ENCODE measurements around the gene EIF4E.
"Not testable (repeated sequence)": the region's sequence is repeated elsewhere in the genome, so short reads cannot be mapped to it uniquely, and the experiment has no call there.

The EIF4E gene

DNA sequence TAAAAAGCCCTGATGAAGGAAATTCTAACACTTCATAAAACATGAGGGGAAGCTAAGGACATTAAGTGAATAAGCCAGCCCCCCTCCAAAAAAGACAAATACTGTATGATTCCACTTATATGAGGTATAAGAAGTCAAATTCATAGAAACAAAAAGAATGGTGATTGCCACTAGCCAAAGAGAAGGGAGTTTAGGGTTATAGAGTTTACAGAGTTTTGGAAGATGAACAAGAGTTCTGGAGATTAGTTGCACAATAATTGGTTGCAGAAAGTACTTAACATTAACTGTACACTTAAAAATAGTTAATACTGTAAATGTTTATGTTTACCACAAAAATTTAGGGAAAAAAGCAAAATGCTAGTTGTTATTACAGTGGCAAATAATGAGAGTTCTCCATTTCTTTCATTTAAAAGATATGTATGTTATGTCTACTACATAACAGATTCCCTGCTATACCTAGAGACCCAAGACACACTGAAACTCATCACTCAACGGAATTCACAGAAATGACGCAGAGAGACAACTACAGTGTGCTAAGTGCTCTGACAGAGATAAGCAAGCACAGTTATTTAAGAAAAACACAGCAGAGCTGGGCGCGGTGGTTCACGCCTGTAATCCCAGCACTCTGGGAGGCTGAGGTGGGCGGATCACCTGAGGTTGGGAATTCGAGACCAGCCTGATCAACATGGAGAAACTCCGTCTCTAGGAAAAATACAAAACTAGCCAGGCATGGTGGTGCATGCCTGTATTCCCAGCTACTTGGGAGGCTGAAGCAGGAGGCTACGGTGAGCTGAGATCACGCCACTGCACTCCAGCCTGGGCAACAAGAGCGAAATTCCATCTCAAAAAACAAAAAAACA lies 37.2 kb downstream of the EIF4E start:
- H3K27ac ChIP-seq: no peak overlapping the region
- TF ChIP-seq, protein P1, sequence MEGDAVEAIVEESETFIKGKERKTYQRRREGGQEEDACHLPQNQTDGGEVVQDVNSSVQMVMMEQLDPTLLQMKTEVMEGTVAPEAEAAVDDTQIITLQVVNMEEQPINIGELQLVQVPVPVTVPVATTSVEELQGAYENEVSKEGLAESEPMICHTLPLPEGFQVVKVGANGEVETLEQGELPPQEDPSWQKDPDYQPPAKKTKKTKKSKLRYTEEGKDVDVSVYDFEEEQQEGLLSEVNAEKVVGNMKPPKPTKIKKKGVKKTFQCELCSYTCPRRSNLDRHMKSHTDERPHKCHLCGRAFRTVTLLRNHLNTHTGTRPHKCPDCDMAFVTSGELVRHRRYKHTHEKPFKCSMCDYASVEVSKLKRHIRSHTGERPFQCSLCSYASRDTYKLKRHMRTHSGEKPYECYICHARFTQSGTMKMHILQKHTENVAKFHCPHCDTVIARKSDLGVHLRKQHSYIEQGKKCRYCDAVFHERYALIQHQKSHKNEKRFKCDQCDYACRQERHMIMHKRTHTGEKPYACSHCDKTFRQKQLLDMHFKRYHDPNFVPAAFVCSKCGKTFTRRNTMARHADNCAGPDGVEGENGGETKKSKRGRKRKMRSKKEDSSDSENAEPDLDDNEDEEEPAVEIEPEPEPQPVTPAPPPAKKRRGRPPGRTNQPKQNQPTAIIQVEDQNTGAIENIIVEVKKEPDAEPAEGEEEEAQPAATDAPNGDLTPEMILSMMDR (conservative IDR thresholded peaks at IDR 0.05): no peak

- TF ChIP-seq, protein P1 (conservative IDR thresholded peaks at IDR 0.05): no peak
- H3K27ac ChIP-seq: no peak overlapping the region
These were observed 38.1 kb downstream of the EIF4E start for GRCh38 chr4:98890702-98891455.

DNA sequence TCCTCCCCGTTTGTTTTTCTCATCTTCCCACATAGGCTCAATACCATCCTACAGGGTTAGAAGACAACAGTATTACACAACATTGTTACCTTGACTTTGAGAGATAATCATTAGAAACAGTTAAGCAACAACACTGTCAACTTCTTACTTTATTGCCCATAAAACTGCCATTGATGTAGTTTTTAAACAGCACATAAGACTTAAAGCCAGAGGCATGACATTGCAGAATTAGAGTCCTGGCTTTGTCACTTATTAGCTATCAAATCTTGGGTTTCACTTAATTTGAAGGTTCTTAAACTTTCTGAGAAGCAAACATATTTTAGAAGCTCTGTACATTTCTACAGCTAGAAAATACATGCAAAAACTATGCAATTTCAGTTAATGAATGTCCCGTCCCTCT lies 41.8 kb downstream of the EIF4E start:
- TF ChIP-seq, protein P1 (conservative IDR thresholded peaks at IDR 0.05): no peak
- no peak overlapping the region for H3K27ac ChIP-seq

- H3K27ac ChIP-seq: not testable (repeated sequence)
These were observed 42.6 kb downstream of the EIF4E start for GRCh38 chr4:98886382-98886781.

DNA sequence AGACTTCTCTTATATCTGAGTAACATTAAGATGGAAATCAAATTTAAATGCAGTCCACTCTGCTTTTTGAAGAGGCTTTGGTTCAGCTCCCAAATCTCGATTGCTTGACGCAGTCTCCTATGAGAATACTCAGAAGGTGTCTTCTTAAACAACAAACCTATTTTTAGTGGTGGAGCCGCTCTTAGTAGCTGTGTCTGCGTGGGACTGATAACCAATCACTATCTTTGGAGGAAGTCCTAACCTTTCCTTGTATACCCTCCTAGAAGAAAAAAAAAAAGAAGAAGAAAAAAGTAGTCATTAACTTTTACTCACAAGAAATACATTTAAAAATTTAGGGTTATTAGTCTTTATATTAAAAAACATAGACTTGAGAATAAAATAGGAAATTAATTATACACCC lies 48.0 kb downstream of the EIF4E start:
- H3K27ac ChIP-seq: not testable (repeated sequence)

DNA sequence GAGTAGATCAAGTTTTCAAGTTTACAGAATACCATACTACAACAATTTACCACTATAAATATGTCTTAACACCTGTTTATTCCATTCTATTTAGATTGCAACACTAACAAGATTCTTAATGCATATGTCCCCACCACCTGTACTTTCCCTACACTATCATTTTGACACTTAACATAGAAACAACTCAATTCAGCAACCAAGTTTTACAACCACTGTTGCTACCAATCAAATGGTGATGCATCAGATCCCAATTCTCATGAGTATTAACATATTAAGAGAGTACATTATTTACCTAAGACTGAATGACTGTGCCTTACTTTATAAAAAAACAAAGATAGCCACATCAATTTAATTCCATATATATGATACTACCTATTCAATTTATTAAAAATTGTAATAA lies 49.4 kb downstream of the EIF4E start:
- no peak overlapping the region for H3K27ac ChIP-seq
- TF ChIP-seq, protein P1 (conservative IDR thresholded peaks at IDR 0.05): no peak

DNA sequence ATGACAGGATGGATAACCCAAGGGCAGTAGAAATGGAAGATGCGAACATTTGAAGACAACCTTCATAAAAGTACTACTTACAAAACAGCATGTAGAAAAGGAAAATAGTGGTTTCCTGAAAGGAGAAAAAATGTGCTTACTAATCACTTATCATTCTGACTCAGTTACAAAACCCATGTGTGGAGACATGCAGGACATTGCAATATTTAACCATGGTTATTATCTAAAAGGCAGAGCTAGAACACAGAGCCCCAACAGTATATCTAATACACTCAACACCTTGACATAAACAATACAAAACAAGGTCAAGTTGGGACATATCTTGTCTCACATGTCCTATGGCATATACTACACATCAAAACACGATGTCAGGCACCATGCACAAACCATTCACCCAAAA lies 55.9 kb downstream of the EIF4E start:
- TF ChIP-seq, protein P1 (conservative IDR thresholded peaks at IDR 0.05): no peak

DNA sequence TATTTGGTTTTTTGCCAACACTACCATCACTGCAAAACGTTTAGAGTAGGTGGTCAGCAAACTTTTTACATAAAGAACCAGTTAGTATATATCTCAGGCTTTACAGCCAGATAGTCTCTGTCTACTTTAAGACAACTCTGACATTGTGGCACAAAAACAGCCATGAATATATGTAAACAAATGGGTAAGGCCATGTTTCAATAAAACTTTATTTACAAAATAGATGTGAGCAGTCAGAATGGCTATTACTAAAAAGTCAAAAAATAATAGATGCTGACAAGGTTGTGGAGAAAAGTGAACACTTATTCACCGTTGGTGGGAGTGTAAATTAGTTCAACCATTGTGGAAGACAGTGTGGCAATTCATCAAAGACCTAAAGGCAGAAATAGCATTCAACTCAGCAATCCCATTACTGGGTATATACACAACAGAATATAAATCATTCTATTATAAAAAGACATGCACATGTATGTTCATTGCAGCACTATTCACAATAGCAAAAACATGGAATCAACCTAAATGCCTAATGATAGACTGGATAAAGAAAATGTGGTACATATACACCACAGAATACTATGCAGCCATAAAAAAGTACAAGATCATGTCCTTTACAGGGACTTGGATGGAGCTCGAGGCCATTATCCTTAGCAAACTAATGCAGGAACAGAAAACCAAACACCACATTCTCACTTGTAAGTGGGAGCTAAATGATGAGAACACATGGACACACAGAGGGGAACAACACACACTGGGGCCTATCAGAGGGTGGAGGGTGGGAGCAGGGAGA lies 56.6 kb downstream of the EIF4E start:
- not testable (repeated sequence) for H3K27ac ChIP-seq

More for the DNA sequence above, 55.9 kb downstream of the EIF4E start:
- H3K27ac ChIP-seq: no peak overlapping the region
